C4-2B (cell line): ENCODE results near the gene CEP57L1.

Experiments used
- ZFX ChIP-seq: fragments of 450-650 bp; IDR thresholded peaks from 2 replicates; pipeline ENCODE4 v1.6.1; 2017
- TF ChIP-seq, protein P1 (sequence below): fragments of 450-650 bp; conservative IDR thresholded peaks from 2 replicates; pipeline ENCODE4 v1.5.1; 2017; ENCODE audit warnings: mild to moderate bottlenecking

DNA sequence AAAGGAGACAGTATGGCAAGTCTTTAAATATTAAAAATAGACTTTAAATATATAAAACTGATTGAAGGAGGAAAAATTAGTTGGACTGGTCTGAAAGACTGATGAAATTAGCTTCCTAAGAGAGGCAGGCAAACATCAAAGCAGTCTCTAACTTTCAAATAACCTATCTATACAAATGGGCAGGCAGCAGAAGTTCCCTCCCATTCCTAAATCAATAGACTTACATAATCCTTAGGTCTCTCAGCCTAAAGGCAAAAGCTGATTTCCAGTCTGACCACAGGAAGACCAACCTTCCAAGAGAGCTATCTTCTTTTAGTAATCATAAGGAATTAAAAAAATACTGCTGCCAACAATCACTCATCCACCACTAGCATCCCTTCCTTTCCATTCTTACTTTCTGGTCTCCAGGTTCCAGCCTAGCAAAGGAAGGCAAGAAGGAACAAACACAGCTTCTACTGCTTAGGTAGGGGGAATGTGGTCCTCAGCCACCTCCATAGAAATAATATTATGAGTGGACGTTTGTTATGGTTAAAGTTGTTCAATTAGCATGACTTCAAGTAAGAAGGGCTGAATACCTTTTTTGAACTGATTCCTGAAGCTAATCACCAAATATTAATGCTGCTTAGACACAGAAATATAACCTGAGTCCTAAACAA, 44.7 kb upstream of the CEP57L1 start:
- TF ChIP-seq, protein P1, sequence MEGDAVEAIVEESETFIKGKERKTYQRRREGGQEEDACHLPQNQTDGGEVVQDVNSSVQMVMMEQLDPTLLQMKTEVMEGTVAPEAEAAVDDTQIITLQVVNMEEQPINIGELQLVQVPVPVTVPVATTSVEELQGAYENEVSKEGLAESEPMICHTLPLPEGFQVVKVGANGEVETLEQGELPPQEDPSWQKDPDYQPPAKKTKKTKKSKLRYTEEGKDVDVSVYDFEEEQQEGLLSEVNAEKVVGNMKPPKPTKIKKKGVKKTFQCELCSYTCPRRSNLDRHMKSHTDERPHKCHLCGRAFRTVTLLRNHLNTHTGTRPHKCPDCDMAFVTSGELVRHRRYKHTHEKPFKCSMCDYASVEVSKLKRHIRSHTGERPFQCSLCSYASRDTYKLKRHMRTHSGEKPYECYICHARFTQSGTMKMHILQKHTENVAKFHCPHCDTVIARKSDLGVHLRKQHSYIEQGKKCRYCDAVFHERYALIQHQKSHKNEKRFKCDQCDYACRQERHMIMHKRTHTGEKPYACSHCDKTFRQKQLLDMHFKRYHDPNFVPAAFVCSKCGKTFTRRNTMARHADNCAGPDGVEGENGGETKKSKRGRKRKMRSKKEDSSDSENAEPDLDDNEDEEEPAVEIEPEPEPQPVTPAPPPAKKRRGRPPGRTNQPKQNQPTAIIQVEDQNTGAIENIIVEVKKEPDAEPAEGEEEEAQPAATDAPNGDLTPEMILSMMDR = no peak
- TF ChIP-seq ZFX = no peak
